ENCODE data around the gene AHCYL2.

GRCh38 chr7:129282865-129283264, 58.0 kb downstream of the AHCYL2 start:
- TF ChIP-seq, protein P1, sequence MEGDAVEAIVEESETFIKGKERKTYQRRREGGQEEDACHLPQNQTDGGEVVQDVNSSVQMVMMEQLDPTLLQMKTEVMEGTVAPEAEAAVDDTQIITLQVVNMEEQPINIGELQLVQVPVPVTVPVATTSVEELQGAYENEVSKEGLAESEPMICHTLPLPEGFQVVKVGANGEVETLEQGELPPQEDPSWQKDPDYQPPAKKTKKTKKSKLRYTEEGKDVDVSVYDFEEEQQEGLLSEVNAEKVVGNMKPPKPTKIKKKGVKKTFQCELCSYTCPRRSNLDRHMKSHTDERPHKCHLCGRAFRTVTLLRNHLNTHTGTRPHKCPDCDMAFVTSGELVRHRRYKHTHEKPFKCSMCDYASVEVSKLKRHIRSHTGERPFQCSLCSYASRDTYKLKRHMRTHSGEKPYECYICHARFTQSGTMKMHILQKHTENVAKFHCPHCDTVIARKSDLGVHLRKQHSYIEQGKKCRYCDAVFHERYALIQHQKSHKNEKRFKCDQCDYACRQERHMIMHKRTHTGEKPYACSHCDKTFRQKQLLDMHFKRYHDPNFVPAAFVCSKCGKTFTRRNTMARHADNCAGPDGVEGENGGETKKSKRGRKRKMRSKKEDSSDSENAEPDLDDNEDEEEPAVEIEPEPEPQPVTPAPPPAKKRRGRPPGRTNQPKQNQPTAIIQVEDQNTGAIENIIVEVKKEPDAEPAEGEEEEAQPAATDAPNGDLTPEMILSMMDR (conservative IDR thresholded peaks at IDR 0.05; ENCODE audit: low read depth in 2 of 2) = no peak
- TF ChIP-seq EZH2phosphoT487 (IDR thresholded peaks at IDR 0.05; ENCODE audit: unreplicated experiment) (no peak), EZH2 (IDR thresholded peaks at IDR 0.05; ENCODE audit: low read depth, unreplicated experiment) (no peak), REST (IDR thresholded peaks at IDR 0.05; ENCODE audit: unreplicated experiment) (no peak), POLR2AphosphoS5 (IDR thresholded peaks at IDR 0.05; ENCODE audit: low read depth) (no peak)

Measured in GM23338 (cell line).